ENCODE data around the gene VTN.

- no peak for TF ChIP-seq POLR2A (IDR thresholded peaks at IDR 0.05)
- TF ChIP-seq, protein P1, sequence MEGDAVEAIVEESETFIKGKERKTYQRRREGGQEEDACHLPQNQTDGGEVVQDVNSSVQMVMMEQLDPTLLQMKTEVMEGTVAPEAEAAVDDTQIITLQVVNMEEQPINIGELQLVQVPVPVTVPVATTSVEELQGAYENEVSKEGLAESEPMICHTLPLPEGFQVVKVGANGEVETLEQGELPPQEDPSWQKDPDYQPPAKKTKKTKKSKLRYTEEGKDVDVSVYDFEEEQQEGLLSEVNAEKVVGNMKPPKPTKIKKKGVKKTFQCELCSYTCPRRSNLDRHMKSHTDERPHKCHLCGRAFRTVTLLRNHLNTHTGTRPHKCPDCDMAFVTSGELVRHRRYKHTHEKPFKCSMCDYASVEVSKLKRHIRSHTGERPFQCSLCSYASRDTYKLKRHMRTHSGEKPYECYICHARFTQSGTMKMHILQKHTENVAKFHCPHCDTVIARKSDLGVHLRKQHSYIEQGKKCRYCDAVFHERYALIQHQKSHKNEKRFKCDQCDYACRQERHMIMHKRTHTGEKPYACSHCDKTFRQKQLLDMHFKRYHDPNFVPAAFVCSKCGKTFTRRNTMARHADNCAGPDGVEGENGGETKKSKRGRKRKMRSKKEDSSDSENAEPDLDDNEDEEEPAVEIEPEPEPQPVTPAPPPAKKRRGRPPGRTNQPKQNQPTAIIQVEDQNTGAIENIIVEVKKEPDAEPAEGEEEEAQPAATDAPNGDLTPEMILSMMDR (IDR thresholded peaks at IDR 0.05), result no peak
- TF ChIP-seq POLR2AphosphoS5 (IDR thresholded peaks at IDR 0.05), result no peak
- no peak for TF ChIP-seq EP300 (IDR thresholded peaks at IDR 0.05)
Measured at GRCh38 chr17:28363776-28364650, 6.1 kb downstream of the VTN start.

Data from upper lobe of left lung (tissue), 4 donors.